CD14-positive monocyte (primary cell): ENCODE results near the gene ACOT2. TPM values are rescaled to one million over a fixed set of nuclear protein-coding genes. Genes with fewer than 3 reads are reported as not detected.

Source experiments
- DNase-seq, 3 donors: peaks; one replicate each; pipeline ENCODE4 v3.0.0-alpha.2; 2011 to 2022
- H2AFZ ChIP-seq: 2 replicates; pipeline ENCODE4 v1.6.0; 2012; ENCODE audit warnings: mild to moderate bottlenecking, low read depth, low read length, inconsistent platforms; ENCODE audit not compliant: insufficient read depth, poor library complexity, severe bottlenecking
- H3K27ac ChIP-seq, 2 donors: 1 replicate in 1 of 2; 2 replicates in 1 of 2; pipeline ENCODE4 v1.5.1; 2012 to 2013; ENCODE audit warnings: low read length in 2 of 2, control low read depth in 1 of 2, inconsistent platforms in 1 of 2, low read depth in 1 of 2, mild to moderate bottlenecking in 1 of 2
- H3K27me3 ChIP-seq, 2 donors: one replicate each; pipeline versions ENCODE4 v1.6.0 to v1.6.1; 2011 to 2013; ENCODE audit warnings: low read length in 2 of 2; ENCODE audit not compliant: control insufficient read depth in 2 of 2, insufficient read depth in 2 of 2
- H3K36me3 ChIP-seq, 2 donors: replicated peaks in 1 of 2; 1 replicate in 1 of 2; 2 replicates in 1 of 2; pipeline versions ENCODE4 v1.5.1 to v1.6.1; 2012 to 2013; ENCODE audit warnings: low read length in 2 of 2, control low read depth in 1 of 2, inconsistent platforms in 1 of 2, mild to moderate bottlenecking in 1 of 2; ENCODE audit not compliant: insufficient read depth in 2 of 2, control insufficient read depth in 1 of 2
- H3K4me1 ChIP-seq, 2 donors: 1 replicate in 1 of 2; 2 replicates in 1 of 2; pipeline versions ENCODE4 v1.5.1 to v1.6.1; 2012 to 2013; ENCODE audit warnings: low read length in 2 of 2, control low read depth in 1 of 2, inconsistent platforms in 1 of 2, mild to moderate bottlenecking in 1 of 2, moderate library complexity in 1 of 2; ENCODE audit not compliant: insufficient read depth in 2 of 2, control insufficient read depth in 1 of 2
- H3K4me2 ChIP-seq: replicated peaks from 2 replicates; pipeline ENCODE3; 2012; ENCODE audit warnings: low read length, moderate library complexity, mild to moderate bottlenecking; ENCODE audit not compliant: poor library complexity, severe bottlenecking; ENCODE audit errors: extremely low read depth
- H3K4me3 ChIP-seq, 3 experiments: fragments of 200-600 bp in 1 of 3; sonication (generic) in 1 of 3; replicated peaks in 1 of 3; 1 replicate in 2 of 3; 2 replicates in 1 of 3; pipeline ENCODE4 v1.5.1; 2011 to 2013; ENCODE audit warnings: low read length in 3 of 3, mild to moderate bottlenecking in 3 of 3, control low read depth in 2 of 3, low read depth in 2 of 3, inconsistent platforms in 1 of 3, moderate library complexity in 1 of 3
- H3K79me2 ChIP-seq: 2 replicates; pipeline ENCODE4 v1.6.0; 2012; ENCODE audit warnings: mild to moderate bottlenecking, control low read depth, inconsistent platforms, low read length, moderate library complexity; ENCODE audit not compliant: insufficient read depth
- H3K9ac ChIP-seq: 2 replicates; pipeline ENCODE4 v1.6.0; 2017; ENCODE audit warnings: low read length, mild to moderate bottlenecking; ENCODE audit not compliant: insufficient read depth, poor library complexity, severe bottlenecking
- H3K9me3 ChIP-seq, 2 donors: replicated peaks in 1 of 2; 1 replicate in 1 of 2; 2 replicates in 1 of 2; pipeline versions ENCODE4 v1.5.1 to v1.6.1; 2012 to 2013; ENCODE audit warnings: low read length in 2 of 2, control low read depth in 1 of 2; ENCODE audit not compliant: control insufficient read depth in 1 of 2, insufficient read depth in 1 of 2
- H4K20me1 ChIP-seq: 2 replicates; pipeline ENCODE4 v1.6.0; 2012; ENCODE audit warnings: mild to moderate bottlenecking, low read length, control low read depth, moderate library complexity; ENCODE audit not compliant: insufficient read depth
- H3K27ac Mint-ChIP-seq, 7 donors: one replicate each; pipeline ENCODE4 v1.8.0; 2020; ENCODE audit warnings: mild to moderate bottlenecking in 7 of 7, mixed read lengths in 7 of 7, moderate library complexity in 6 of 7, inconsistent platforms in 2 of 7
- H3K27me3 Mint-ChIP-seq, 3 donors: one replicate each; pipeline ENCODE4 v1.8.0; 2021 to 2022; ENCODE audit warnings: low read depth in 3 of 3, mild to moderate bottlenecking in 3 of 3, mixed read lengths in 3 of 3, moderate library complexity in 3 of 3, inconsistent platforms in 1 of 3
- H3K36me3 Mint-ChIP-seq, 2 donors: one replicate each; pipeline ENCODE4 v1.8.0; 2020; ENCODE audit warnings: mixed read lengths in 2 of 2, inconsistent platforms in 1 of 2, mild to moderate bottlenecking in 1 of 2
- H3K4me1 Mint-ChIP-seq: one replicate; pipeline ENCODE4 v1.8.0; 2020; ENCODE audit warnings: mild to moderate bottlenecking, mixed read lengths
- H3K4me3 Mint-ChIP-seq, 2 donors: one replicate each; pipeline ENCODE4 v1.8.0; 2020; ENCODE audit warnings: mild to moderate bottlenecking in 2 of 2, mixed read lengths in 2 of 2, moderate library complexity in 1 of 2
- H3K9me3 Mint-ChIP-seq, 7 donors: one replicate each; pipeline ENCODE4 v1.8.0; 2020 to 2022; ENCODE audit warnings: mixed read lengths in 7 of 7, mild to moderate bottlenecking in 6 of 7, moderate library complexity in 6 of 7, inconsistent platforms in 2 of 7
- CTCF ChIP-seq: fragments of 200-600 bp; IDR thresholded peaks from one replicate; pipeline ENCODE4 v1.8.0; 2022; ENCODE audit warnings: antibody characterized with exemption, mild to moderate bottlenecking
- WGBS: methylation state at CpG from one replicate; pipeline ENCODE4 v1.1.5; 2013; ENCODE audit warnings: missing lambda C conversion rate; ENCODE audit not compliant: insufficient coverage; 5-methylcytosine and 5-hydroxymethylcytosine counted together
- intact Hi-C, 2 donors: fragments of 100-400 bp; cut with micrococcal nuclease; formaldehyde crosslinking; loops; one replicate each; pipeline versions ENCODE4 v1.15.0 to v1.15.1; 2023
- polyA plus RNA-seq, 3 donors: library from polyadenylated mRNA; depleted of rRNA in 1 of 3; unstranded in 2 of 3; stranded (reverse) in 1 of 3; fragments of 300-500 nt in 2 of 3; fragments of >200 nt in 1 of 3; fragmentation: Illumina TruSeq in 2 of 3; gene quantifications; 1 replicate in 2 of 3; 2 replicates in 1 of 3; pipeline ENCODE4 v1.2.3, GENCODE V29; 2012 to 2021

Gene ACOT2
- polyA plus RNA-seq, 3 donors, result 2.6 to 6.0 (median 5.2) TPM

- no peak overlapping the region for H3K4me2 ChIP-seq
Observed at GRCh38 chr14:73567358-73567757, 1.7 kb upstream of the ACOT2 start.

More at GRCh38 chr14:73567358-73567757, 1.7 kb upstream of the ACOT2 start:
- Histone ChIP-seq H3K4me1 (peaks cover 11 to 25% of the 10 kb centered on the region in 2 donors), H3K36me3 (no peaks in the 10 kb centered on the region), H2AFZ (no peak overlapping the region), H3K9ac (no peak overlapping the region), H3K27me3 (no peaks in the 10 kb centered on the region), H3K4me3 (no peak overlapping the region), H3K79me2 (no peaks in the 10 kb centered on the region), H3K9me3 (peaks cover under 1 to 9% of the 10 kb centered on the region in 2 donors), H4K20me1 (no peaks in the 10 kb centered on the region), H3K27ac (no peak overlapping the region)
- intact Hi-C loops, result no loop called here
- WGBS, result 99% methylated on average over 7 of the region's 7 CpGs
- H3K4me3 Mint-ChIP-seq, result no peak overlapping the region
- H3K27me3 Mint-ChIP-seq, result peaks cover 4 to 6% (median 4%) of the 10 kb centered on the region in 3 donors
- H3K27ac Mint-ChIP-seq, result no peak overlapping the region
- no peak for TF ChIP-seq CTCF
- DNase-seq, result no peak
- peaks cover 0 to 3% of the 10 kb centered on the region in 2 donors for H3K36me3 Mint-ChIP-seq
- H3K9me3 Mint-ChIP-seq, result peaks cover 8 to 14% (median 12%) of the 10 kb centered on the region in 7 donors
- H3K4me1 Mint-ChIP-seq, result peaks cover 22% of the 10 kb centered on the region
